ENCODE results near the gene SAXO2.
"Not testable (repeated sequence)": the region's sequence is repeated elsewhere in the genome, so short reads cannot be mapped to it uniquely, and the experiment has no call there.

DNA sequence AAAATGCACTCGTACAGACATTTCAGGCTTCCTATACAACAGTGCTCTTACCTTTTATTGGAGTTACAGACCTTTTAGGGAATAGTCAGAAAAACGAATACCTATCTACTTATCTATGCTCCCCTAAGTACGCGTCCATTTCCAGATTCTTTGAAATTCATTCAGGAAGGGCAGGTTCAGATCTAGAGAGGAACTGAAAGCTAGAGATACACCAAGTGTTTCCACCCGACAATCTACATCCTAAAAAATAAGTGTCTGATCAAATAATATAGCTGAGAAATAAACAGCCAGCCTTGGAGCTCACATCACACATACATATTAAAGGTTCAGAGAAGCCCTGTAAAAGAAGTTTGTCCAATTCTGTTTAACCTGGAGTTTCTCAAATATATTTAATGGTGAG is 19.0 kb upstream of the SAXO2 start:
- TF ChIP-seq CTCF, POLR2A (IDR thresholded peaks at IDR 0.05): not testable (repeated sequence)
